ENCODE data around the gene FBXL13. TPM values are rescaled to one million over a fixed set of nuclear protein-coding genes. Genes with fewer than 3 reads are reported as not detected.
"Not testable (repeated sequence)": the region's sequence is repeated elsewhere in the genome, so short reads cannot be mapped to it uniquely, and the experiment has no call there.

Gene FBXL13
- total RNA-seq, 2 experiments from 2014 or later, result 0.32 to 0.83 TPM

DNA sequence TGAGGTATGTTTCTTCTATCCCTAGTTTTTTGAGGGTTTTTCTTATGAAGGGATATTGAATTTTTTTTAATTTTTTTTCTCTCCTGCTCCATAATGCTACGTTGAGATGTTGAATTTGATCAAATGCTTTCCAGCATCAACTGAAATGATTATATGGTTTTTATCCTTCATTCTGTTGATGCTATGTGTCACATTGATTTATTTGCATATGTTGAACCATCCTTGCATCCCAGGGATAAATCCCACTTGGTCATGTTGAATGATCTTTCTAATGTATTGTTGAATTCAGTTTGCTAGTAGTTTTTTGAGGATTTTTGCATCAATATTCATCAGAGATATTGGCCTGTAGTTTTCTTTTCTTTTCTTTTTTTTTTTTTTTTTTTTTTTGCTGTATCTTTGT, 171.0 kb downstream of the FBXL13 start:
- ATAC-seq; DNase-seq; H3K4me1 Mint-ChIP-seq; H3K9me3 Mint-ChIP-seq (ENCODE audit: low read depth); H3K27me3 Mint-ChIP-seq; H3K4me3 Mint-ChIP-seq; H3K27ac Mint-ChIP-seq; POLR2A ChIA-PET; H3K36me3 Mint-ChIP-seq (ENCODE audit: low read depth); intact Hi-C loops (cut with DNase I, micrococcal nuclease): not testable (repeated sequence)
- CTCF ChIA-PET, result interaction anchor here (1.0 kb wide), 1 partner anchor 12 kb away, joined by 3 read pairs; no protein-coding TSS in a partner anchor

DNA sequence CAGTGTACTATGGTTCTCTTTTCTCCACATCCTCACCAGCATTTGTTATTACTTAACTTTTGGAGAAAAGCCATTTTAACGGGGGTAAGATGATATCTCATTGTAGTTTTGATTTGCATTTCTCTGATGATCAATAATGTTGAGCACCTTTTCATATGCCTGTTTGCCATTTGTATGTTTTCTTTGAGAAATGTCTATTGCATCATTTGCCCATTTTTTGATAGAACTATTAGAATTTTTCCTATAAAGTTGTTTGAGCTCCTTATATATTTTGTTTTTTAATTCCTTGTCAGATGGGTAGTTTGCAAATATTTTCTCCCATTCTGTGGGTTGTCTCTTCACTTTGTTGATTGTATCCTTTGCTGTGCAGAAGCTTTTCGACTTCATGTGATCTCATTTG, 172.5 kb downstream of the FBXL13 start:
- intact Hi-C loops (cut with DNase I, micrococcal nuclease); DNase-seq; H3K9me3 Mint-ChIP-seq (ENCODE audit: low read depth); POLR2A ChIA-PET; H3K36me3 Mint-ChIP-seq (ENCODE audit: low read depth); ATAC-seq; CTCF ChIA-PET; H3K27me3 Mint-ChIP-seq; H3K4me1 Mint-ChIP-seq; H3K27ac Mint-ChIP-seq; H3K4me3 Mint-ChIP-seq: not testable (repeated sequence)

DNA sequence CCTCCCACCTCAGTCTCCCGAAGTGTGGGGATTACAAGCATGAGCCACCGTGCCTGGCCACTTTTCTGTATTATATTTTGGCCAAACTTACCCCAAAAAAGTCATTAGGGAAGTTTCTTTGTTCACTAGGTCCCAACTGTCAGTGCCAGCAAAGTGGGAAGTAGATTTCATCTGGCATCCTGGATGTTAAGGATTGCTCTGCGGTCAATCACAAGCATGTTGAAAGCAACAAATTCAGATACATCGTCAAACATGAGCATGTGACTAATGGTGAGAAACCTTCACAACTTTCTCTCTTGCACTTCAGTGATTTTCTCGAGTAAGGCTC, 176.1 kb downstream of the FBXL13 start:
- no peak overlapping the region for H3K27ac Mint-ChIP-seq
- intact Hi-C loops (cut with DNase I, micrococcal nuclease), result no loop called here
- ChIA-PET POLR2A (no interaction called here), CTCF (no interaction called here)
- H3K4me1 Mint-ChIP-seq, result no peaks in the 10 kb centered on the region
- H3K4me3 Mint-ChIP-seq, result no peak overlapping the region
- no peak for DNase-seq
- no peaks in the 10 kb centered on the region for H3K9me3 Mint-ChIP-seq (ENCODE audit: low read depth)
- H3K36me3 Mint-ChIP-seq (ENCODE audit: low read depth), result no peaks in the 10 kb centered on the region
- no peaks in the 10 kb centered on the region for H3K27me3 Mint-ChIP-seq
- ATAC-seq, result no peak

DNA sequence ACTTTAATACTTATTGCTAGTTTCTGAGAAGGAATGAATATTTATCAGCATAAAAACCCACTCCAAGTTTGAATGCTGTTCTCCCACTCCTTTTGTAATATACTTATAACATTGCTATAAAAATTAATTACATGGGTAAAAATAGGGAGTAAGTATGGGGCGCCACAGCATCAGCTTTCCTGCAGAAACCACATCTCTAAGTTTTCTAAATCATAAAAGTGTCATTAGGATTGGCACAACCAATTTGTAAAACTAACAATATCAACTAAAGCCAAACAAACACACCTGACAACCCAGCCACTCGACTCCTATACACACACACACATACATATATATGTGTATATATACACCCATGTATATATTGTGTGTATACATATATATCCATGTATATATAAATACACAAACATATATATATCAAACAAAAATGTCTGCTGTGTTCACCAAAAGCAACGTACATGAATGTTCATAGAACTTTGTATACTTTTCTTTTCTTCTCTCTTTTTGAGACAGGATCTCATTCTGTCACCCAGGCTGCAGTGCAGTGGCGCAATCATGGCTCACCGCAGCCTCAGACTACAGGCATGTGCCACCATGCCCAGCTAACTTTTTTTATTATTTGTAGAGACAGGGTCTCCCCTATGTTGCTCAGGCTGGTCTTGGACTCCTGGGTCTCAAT, 176.6 kb downstream of the FBXL13 start:
- no peak overlapping the region for H3K4me3 Mint-ChIP-seq
- H3K27ac Mint-ChIP-seq, result no peak overlapping the region
- ATAC-seq (no peak), DNase-seq (no peak)
- CTCF ChIA-PET, result no interaction called here
- intact Hi-C loops (cut with DNase I, micrococcal nuclease), result no loop called here
- H3K9me3 Mint-ChIP-seq (ENCODE audit: low read depth), result no peaks in the 10 kb centered on the region
- POLR2A ChIA-PET, result no interaction called here
- H3K4me1 Mint-ChIP-seq, result no peaks in the 10 kb centered on the region
- no peaks in the 10 kb centered on the region for H3K36me3 Mint-ChIP-seq (ENCODE audit: low read depth)
- H3K27me3 Mint-ChIP-seq, result no peaks in the 10 kb centered on the region

- intact Hi-C loops (cut with DNase I, micrococcal nuclease), result no loop called here
- Mint-ChIP-seq H3K27ac (no peak overlapping the region), H3K27me3 (no peaks in the 10 kb centered on the region), H3K4me1 (no peaks in the 10 kb centered on the region), H3K9me3 (ENCODE audit: low read depth) (no peaks in the 10 kb centered on the region), H3K36me3 (ENCODE audit: low read depth) (no peaks in the 10 kb centered on the region), H3K4me3 (no peak overlapping the region)
- CTCF ChIA-PET, result no interaction called here
- ATAC-seq (no peak), DNase-seq (no peak)
- POLR2A ChIA-PET, result no interaction called here
Observed at GRCh38 chr7:102897211-102897631, 177.4 kb downstream of the FBXL13 start.

DNA sequence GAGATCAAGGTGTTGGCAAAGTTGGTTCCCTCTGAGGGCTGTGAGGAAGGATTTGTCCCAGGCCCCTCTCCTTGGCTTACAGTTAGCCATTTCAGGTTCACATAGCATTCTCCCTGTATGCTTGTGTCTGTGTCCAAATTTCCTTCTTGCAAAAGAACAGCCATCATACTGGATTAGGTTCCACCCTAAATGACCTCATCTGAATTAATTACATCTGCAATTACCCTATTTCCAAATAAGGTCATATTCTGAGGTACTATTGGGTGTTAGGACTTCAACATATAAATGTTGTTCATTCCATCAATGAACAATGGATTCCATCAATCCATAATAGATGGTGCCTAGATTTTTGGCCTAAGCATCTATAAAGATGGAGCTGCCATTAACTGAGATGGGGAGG, 178.0 kb downstream of the FBXL13 start:
- intact Hi-C loops (cut with DNase I, micrococcal nuclease), result no loop called here
- DNase-seq, result no peak
- no peaks in the 10 kb centered on the region for H3K9me3 Mint-ChIP-seq (ENCODE audit: low read depth)
- H3K4me3 Mint-ChIP-seq, result no peak overlapping the region
- H3K4me1 Mint-ChIP-seq, result no peaks in the 10 kb centered on the region
- H3K27me3 Mint-ChIP-seq, result no peaks in the 10 kb centered on the region
- POLR2A ChIA-PET, result no interaction called here
- H3K27ac Mint-ChIP-seq, result no peak overlapping the region
- ATAC-seq, result no peak
- no peaks in the 10 kb centered on the region for H3K36me3 Mint-ChIP-seq (ENCODE audit: low read depth)
- CTCF ChIA-PET, result interaction anchor here (0.6 kb wide), 1 partner anchor 81 kb away, joined by 3 read pairs; no protein-coding TSS in a partner anchor

DNA sequence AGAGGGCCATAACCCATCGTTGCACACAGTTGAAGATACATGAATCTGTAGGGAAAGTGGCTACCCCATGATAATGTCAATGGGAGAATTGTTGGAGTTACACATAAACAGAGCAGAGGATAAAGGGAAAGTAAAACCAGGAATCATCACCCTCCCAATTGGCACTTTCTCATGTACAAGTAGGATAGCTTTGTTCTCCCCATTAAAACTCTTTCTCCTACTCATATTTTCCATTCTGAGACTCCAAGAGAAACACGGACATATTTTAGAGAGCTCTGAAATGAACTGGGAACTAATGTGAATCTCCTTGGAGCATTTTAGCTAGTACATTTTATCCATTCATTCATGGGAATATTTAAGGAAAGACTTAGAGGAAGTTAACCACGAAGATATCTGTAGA, 179.0 kb downstream of the FBXL13 start:
- Mint-ChIP-seq H3K4me3 (no peak overlapping the region), H3K4me1 (no peaks in the 10 kb centered on the region), H3K27me3 (no peaks in the 10 kb centered on the region), H3K27ac (no peak overlapping the region), H3K36me3 (ENCODE audit: low read depth) (no peaks in the 10 kb centered on the region), H3K9me3 (ENCODE audit: low read depth) (no peaks in the 10 kb centered on the region)
- ATAC-seq (no peak), DNase-seq (no peak)
- intact Hi-C loops (cut with DNase I, micrococcal nuclease), result no loop called here
- ChIA-PET POLR2A (no interaction called here), CTCF (no interaction called here)

GRCh38 chr7:102892631-102893278, 181.8 kb downstream of the FBXL13 start:
- POLR2A ChIA-PET, result no interaction called here
- ATAC-seq, result no peak
- H3K36me3 Mint-ChIP-seq (ENCODE audit: low read depth), result no peaks in the 10 kb centered on the region

GRCh38 chr7:102891693-102892261, 182.8 kb downstream of the FBXL13 start:
- H3K4me3 Mint-ChIP-seq, result no peak overlapping the region
- no peaks in the 10 kb centered on the region for H3K27me3 Mint-ChIP-seq
- CTCF ChIA-PET, result interaction anchor here (0.7 to 1.0 kb wide), 2 partner anchors 12 to 77 kb away, joined by 3 to 4 read pairs; no protein-coding TSS in a partner anchor
- no peaks in the 10 kb centered on the region for H3K9me3 Mint-ChIP-seq (ENCODE audit: low read depth)
- DNase-seq (no peak), ATAC-seq (no peak)
- intact Hi-C loops (cut with DNase I, micrococcal nuclease), result no loop called here
- no peaks in the 10 kb centered on the region for H3K36me3 Mint-ChIP-seq (ENCODE audit: low read depth)
- H3K4me1 Mint-ChIP-seq, result no peaks in the 10 kb centered on the region
- H3K27ac Mint-ChIP-seq, result no peak overlapping the region
- POLR2A ChIA-PET, result no interaction called here

More at GRCh38 chr7:102892631-102893278, 181.8 kb downstream of the FBXL13 start:
- intact Hi-C loops (cut with DNase I, micrococcal nuclease), result no loop called here
- Mint-ChIP-seq H3K9me3 (ENCODE audit: low read depth) (no peaks in the 10 kb centered on the region), H3K27ac (no peak overlapping the region), H3K4me3 (no peak overlapping the region), H3K4me1 (no peaks in the 10 kb centered on the region), H3K27me3 (no peaks in the 10 kb centered on the region)
- CTCF ChIA-PET, result interaction anchor here (0.7 kb wide), 1 partner anchor 78 kb away, joined by 4 read pairs; no protein-coding TSS in a partner anchor
- DNase-seq, result no peak

DNA sequence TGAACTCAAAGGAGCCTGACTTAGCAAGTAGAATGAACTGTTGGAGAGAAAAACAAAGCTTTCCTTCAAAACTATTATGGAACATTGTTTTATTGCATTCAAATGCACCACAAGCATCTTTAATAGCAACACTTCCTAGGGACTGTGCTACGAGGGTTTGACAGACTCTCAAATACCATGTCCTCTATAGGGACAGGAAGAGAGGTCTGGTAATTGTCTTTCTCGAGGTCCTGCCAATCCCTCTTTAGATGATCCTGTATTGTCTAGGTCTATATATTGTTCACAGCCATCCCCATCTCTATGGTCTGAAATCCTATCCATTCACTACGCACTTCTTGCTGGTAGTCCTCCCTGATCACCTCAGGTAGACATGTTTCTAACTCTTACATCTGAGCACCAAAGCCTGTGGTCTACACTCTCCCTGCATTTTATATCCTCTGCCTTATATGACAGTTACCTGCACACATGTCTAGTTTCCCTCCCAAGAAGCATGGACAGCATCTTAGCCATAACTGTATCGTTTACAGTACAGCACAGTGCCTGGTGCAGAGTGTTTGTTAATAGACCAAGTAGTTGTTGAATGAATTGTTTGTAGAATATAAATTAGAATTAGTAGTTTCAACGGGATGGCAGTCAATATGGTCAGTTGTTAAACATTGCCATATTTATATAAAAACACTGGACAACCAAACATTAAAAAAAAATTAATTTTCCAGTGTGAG, 183.5 kb downstream of the FBXL13 start:
- no peak for DNase-seq
- CTCF ChIA-PET, result interaction anchor here (1.0 kb wide), 1 partner anchor 13 kb away, joined by 3 read pairs; no protein-coding TSS in a partner anchor
- Mint-ChIP-seq H3K27me3 (no peaks in the 10 kb centered on the region), H3K4me1 (no peaks in the 10 kb centered on the region), H3K27ac (no peak overlapping the region), H3K4me3 (no peak overlapping the region), H3K9me3 (ENCODE audit: low read depth) (no peaks in the 10 kb centered on the region), H3K36me3 (ENCODE audit: low read depth) (no peaks in the 10 kb centered on the region)
- intact Hi-C loops (cut with DNase I, micrococcal nuclease), result no loop called here
- POLR2A ChIA-PET, result no interaction called here
- ATAC-seq, result no peak

DNA sequence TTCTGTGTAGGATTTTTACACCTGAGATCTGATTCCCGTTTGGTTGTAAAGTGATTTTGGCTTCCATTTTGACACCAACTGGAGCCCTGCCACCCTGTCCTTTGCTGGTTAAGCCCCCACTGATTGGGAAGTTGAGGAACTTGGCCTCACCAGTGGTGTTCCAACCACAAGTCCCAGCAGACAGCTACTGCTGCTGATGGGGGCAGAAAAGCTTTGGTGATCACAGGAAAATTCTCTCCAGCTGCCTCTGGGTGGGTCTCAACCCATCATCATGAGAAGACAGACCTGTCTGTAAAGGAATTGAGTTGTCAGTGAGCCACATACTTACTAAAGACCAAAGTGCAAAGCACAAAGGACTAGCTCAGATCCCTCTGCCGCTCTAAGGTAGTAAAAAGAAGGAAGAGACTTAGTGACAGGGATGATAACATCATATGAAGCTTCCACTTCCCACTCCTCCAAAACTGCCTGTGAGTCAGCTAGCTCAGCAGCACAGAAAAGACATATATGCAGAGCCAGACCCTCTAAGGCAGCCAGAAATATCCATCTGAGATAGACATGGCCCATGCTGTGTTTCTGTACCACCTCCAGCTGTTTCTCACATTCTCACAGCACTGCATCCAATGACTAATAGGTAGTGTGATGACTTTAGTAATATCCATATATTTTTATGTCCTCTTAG, 184.2 kb downstream of the FBXL13 start:
- Mint-ChIP-seq H3K4me1 (no peaks in the 10 kb centered on the region), H3K36me3 (ENCODE audit: low read depth) (no peaks in the 10 kb centered on the region), H3K27me3 (no peaks in the 10 kb centered on the region), H3K9me3 (ENCODE audit: low read depth) (no peaks in the 10 kb centered on the region), H3K4me3 (no peak overlapping the region), H3K27ac (no peak overlapping the region)
- POLR2A ChIA-PET, result no interaction called here
- CTCF ChIA-PET, result no interaction called here
- no peak for DNase-seq
- intact Hi-C loops (cut with DNase I, micrococcal nuclease), result no loop called here
- no peak for ATAC-seq
